HG03457 (cell line): Measurements from ENCODE around the gene ACADS.

Source experiments
- ATAC-seq: cut with Tn5 transposase; IDR thresholded peaks from one replicate; pipeline ENCODE4 v1.9.1; 2021; ENCODE audit warnings: moderate number of reproducible peaks; ENCODE audit not compliant: unreplicated experiment

Gene ACADS

DNA sequence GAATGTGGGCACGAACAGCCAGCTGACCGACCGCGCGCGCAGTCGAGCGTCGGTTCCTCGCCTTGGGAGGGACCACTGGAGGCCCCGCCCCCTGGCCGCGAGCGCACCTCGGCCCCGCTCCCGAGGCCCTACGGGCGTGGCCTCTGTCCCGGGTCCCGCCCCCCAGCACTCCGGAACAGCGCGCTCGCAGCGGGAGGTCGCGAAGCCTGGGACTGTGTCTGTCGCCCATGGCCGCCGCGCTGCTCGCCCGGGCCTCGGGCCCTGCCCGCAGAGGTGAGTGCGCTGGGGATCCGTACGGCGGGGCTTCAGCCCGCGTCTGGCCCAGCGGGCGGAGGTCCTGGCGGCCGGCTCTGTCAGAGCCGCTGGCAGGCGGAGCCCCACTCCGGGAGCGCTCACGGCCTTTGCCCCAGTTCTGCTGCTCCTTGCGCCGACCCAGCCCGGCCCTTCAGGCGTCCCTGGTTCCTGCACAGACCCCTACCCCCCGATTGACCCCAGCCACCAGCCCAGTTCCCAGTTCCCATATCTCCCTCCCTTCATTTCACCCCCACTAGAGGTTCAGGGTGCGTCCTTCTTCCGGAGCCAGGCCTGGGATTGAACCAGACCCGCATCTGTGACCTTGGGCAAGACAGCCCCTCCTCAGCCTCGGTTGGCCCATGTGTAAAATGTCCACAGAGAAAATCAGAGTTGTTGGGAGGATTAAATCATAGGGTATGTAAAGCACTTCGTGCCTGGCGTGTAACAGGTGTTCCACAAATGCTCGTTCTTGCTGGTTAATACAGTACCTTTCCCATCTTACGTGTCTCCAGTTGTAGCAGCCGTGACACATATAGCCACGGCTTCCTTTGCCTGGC, at the start of gene ACADS:
TSS of gene ACADS (plus strand) at position 168 of the 851 bp plus-strand sequence. CDS start at position 228, 60 bp downstream.
- ATAC-seq = peak; percentile 86

GRCh38 chr12:120677765-120678473, 47.7 kb upstream of the ACADS start:
- ATAC-seq = no peak

GRCh38 chr12:120678572-120678971, 47.1 kb upstream of the ACADS start:
- ATAC-seq = no peak

DNA sequence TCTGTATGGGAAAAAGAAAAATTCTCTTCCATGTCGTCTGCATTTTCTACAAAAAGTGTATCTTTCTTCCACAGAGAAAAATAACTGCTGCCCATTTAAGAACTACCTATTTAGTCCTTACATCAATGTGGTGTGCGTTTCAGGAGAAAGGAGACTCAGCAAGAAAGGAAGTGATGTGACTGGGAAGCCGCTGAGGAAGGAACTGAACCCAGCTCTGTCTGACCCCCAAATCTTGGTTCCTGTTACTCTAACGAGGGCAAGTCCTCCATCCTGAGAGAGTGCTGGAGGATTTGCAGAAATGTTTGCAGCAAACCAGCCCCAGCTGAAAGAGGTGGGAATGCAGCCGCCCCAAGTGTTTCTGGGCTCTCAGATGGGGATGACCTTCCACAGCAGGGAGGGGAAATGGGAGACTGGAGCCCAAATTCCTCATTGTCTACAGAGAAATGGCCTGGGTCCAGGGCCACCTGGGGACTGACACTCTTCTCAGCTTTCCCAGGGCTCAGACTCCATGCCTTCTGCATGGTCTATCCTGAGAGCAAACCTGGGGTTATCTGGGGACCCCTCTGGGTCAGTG, 45.4 kb upstream of the ACADS start:
- no peak for ATAC-seq

GRCh38 chr12:120684523-120684932, 41.1 kb upstream of the ACADS start:
- no peak for ATAC-seq

DNA sequence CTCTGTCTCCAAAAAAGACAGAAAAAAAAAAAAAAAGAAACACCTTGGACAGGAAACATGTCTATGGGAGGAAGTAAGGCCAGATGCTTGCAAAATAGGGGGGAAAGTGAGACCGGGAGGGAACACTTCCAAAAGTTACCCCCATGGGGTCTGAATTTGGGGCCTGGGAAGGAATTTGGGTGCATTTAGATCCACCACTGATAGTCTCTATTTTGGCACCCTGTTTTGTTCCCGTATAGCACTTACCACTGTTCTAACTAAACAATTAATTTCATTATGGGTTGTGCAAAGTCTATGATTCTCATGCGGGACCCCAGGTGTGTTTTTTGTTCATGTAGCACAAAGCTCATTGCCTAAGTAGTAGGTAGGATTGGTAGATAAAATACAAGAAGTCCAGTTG, 40.1 kb upstream of the ACADS start:
- ATAC-seq = no peak

GRCh38 chr12:120686151-120686689, 39.4 kb upstream of the ACADS start:
- ATAC-seq = peak; percentile 67

DNA sequence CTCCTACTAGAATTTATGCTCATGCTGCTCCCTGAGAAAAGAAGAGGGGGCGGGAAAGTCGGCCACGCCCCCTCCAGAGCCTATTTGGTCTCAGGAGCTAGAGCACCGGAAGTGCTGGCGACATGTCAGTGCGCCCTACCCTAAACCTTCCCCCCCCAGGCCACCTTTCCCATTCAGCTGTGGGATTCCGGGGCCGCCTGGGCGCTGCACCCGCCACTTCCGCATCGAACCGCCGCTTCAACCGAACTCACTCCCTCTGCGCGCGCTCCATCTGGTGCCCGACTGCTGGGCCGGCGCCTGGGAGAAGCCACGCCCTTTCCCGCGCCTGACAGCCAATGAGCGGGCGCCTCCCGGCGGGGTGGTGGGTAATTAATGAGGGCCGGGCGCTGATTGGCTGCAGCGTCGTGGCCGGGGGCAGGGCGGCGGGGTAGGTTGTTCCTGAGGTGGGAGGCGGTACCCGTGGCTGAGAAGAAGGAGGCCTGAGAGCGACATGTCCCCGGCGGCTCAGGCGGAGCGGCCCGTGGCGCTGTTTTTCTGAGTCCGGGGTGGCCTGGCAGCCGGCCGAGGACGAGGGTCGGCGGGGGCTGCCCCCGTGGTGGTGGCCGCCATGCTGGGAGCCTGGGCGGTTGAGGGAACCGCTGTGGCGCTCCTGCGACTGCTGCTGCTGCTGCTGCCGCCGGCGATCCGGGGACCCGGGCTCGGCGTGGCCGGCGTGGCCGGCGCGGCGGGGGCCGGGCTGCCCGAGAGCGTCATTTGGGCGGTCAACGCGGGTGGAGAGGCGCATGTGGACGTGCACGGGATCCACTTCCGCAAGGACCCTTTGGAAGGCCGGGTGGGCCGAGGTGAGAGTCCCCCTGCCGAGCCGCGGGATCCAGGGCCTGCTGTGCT, 38.7 kb upstream of the ACADS start, which contains the start of gene MLEC:
TSS of gene MLEC (plus strand) at position 460 of the 888 bp plus-strand sequence. CDS start at position 608, 148 bp downstream.
- ATAC-seq = peak; percentile 47

DNA sequence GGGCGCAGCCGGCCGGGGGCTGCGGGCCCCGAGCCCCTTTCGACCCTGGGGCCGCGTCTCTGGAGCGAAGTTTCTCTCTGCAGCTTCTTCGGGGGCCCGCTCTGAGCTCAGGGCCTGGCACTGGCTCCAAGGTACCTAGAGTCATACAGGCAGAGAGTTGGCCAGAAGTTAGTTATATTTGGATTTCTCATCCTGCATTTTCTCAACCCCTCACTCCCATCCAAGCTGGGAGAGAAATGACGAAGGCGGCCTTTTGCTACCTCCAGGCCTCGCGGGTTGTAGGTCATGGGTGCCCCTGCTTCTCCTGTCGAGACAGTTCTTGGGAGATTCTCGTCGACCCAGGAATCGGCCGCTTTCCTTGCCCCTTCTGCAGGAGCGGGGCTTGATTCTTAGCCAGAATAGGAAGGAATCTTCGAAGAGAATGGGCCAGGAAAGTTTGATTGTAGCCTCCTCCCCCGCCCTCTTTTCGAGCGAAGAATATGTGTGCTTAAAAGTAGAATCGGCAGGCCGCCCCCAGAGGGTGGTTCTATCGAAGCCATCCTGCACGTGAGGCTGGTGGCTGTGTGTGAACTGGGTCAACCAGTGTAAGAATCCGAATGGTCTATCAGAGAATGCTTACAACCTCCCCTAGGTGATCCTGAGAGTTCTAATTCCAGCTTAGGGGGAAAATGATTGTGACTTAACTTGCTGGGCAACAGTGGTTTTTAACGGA, 37.9 kb upstream of the ACADS start:
- ATAC-seq = no peak

DNA sequence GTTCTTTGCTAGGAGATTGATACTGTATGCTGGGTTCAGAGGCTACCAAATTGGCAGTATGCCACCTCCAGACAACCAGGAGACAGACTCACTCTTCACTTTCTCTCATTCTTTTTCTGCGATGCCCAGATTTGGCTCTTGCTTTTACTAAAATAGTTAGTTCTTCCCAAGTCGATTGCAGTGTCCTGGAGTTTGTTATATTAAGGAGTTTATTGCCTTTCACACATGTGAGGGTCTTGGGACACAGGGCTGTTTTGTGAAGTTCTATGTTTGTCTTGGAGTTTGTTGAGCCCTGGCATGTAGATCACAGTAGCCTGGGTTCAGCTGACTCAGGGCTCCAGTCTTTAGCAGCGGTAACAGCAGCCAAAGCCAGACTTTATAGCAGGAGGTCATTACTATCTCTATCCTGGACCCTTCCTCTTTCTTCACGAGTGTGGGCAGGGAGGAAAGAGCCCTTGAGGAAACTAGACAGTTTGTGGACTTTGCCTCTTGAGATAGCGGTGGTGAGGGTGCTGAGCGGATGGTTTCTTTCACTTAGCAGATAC, 37.0 kb upstream of the ACADS start:
- ATAC-seq = no peak

GRCh38 chr12:120689397-120690082, 36.1 kb upstream of the ACADS start:
- no peak for ATAC-seq

DNA sequence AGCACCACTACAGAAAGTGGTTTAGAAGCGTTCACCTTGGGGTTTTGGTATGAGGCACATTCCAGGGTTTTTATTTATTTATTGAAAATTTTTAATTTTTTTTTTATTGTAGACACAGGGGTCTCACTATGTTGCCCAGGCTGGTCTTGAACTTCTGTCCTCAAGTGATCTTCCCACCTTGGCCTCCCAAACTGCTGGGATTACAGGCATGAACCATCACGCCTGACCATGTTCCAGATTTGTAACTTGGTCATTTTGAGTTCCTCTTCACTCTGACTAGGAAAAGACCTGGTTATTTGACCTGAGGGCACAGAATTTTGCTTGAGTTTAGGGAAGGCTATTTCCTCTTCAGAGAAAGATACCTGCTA, 35.6 kb upstream of the ACADS start:
- no peak for ATAC-seq

DNA sequence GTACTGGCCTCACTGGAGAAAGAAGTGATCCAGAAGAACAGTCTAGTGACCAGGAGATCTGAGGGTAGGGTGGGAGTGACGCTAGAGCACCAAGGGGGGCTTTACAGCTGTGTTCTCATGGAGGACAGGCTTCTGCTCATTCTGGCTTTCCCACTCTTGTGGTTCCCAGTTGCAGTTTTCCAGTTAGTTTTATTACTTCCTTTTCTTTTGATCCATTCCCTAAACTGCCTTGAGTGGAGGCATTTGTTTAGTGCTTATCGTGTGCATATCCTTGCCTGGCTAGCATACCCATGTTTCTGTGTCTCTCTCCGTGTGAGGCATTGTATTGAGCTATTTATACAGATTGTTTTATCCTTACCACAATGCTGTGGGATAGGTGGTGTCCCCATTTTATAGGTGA, 34.6 kb upstream of the ACADS start:
- no peak for ATAC-seq

DNA sequence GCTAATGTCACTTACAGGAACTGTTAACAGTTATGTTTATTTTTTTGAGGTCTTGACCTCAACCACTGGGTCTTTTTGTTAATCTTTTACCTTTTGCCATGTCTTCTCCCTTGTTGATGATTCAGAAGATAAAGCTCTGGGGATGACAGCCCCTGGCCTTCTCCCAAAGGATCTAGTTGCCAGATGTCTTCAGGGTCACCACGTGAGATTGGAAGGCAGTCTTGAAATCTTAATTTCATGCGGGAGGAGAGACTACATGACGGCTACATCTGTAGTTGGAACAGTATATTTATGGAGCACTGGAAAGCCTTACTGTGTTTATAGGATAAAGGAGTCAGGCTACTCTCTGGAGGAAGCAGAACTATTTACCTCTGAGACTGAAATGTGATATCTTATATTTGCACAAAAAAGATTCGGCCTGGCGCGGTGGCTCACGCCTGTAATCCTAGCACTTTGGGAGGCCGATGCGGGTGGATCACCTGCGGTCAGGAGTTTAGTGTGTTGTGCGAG, 33.0 kb upstream of the ACADS start:
- no peak for ATAC-seq

DNA sequence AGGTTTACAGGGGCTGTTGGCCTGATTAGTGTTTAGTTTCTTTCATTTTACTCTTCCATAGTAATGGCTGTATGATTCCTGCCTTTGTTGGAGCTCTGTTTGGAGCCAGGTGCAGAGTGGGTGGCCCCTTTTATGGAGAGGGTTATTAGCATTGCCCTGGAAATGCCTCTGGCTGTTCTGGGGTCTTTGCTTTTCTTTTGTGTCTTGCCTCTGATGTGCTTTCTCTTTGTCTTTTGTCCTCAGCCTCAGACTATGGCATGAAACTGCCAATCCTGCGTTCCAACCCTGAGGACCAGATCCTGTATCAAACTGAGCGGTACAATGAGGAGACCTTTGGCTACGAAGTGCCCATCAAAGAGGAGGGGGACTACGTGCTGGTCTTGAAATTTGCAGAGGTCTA, 31.8 kb upstream of the ACADS start:
- ATAC-seq = no peak

DNA sequence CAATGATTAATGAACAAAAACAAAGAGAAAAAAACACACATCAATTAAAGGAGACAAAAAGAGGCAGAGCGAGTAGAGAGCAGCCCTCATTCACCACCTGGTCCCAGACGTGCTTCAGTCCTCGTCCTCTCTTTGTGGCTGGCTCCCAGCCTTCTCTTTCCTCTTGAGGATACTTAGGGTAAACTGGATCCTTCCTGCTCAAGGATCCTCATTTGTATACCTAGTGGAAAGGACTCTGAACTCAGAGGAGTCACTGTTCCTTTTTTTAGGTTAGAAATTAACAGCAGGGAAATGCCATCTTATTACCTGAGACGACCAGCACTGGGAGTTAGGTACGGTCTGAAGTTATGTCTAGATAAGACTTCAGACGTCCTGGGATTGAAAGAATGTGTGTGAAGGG, 29.0 kb upstream of the ACADS start:
- no peak for ATAC-seq

DNA sequence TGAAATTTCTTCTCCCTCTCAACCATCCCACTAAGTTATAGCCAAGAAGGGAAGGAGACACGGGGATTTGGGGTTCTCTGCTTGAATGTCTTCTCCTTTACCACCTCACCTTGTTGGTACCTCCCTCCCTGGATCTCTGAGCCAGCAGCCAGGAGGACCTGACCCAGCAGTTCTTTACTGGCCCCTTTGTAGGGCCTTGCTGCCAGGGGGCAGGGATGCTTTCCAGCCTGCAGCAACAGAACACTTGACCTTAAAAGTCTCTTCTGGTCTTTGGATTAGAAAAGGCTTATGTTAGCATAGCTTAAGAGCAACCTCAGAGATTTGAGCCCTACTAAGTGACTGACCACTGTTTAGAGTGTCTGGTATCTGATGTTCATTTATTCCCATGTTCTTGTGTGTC, 28.3 kb upstream of the ACADS start:
- ATAC-seq = no peak

GRCh38 chr12:120698665-120699064, 27.0 kb upstream of the ACADS start:
- ATAC-seq = no peak

GRCh38 chr12:120699553-120699952, 26.1 kb upstream of the ACADS start:
- ATAC-seq = no peak
